GM12875 (cell line): ENCODE data around the gene GRIN1.

Source experiments
- H3K4me3 ChIP-seq: one replicate; pipeline ENCODE4 v1.5.1; 2011; ENCODE audit warnings: low read depth, low read length, control low read depth
- CTCF ChIP-seq: IDR thresholded peaks from 2 replicates; pipeline ENCODE4 v1.5.1; 2011; ENCODE audit warnings: low read depth, mild to moderate bottlenecking, control low read depth, inconsistent platforms, low read length, moderate library complexity, borderline replicate concordance; ENCODE audit not compliant: insufficient read depth

Gene GRIN1

DNA sequence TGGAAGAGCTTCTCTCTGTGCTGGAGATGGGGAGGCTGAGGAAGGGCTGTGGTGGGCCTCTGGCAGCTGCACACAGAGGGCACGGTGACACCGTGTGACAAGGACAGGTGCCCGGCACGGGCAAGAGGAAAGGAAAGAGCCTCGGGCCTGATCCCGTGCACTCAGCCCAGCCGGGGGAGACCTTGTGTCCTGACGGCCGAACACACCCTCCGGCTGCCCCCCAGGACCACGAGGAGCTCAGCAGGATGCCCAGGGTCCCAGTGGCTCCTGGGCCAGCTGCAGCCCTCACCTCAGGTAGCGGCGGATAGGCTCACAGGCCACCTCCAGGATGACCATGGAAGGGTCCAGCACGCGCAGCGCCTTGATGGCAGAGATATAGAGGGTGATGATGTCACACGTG is 43.9 kb downstream of the GRIN1 start:
- no peak overlapping the region for H3K4me3 ChIP-seq
- TF ChIP-seq CTCF = no peak

DNA sequence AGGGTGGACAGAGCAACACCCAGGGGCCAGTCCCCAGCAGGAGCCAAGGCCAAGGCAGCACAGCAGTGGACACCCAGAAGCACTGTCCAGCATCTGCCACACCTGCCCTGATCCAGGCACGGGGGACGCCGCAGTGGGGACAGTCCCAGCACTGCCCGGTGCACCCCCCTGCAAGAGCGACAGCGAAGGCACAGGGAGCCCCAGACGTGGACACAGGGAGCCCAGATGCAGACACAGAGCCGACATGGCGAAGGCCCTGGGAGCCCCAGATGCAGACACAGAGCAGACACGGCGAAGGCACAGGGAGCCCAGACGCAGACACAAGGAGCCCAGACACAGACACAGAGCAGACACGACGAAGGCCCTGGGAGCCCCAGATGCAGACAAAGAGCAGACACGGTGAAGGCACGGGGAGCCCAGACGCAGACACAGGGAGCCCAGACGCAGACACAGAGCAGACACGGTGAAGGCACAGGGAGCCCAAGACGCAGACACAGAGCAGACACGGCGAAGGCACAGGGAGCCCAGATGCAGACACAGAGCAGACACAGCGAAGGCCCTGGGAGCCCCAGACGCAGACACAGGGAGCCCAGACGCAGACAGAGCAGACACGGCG is 45.1 kb downstream of the GRIN1 start:
- H3K4me3 ChIP-seq = no peak overlapping the region
- TF ChIP-seq CTCF = no peak

DNA sequence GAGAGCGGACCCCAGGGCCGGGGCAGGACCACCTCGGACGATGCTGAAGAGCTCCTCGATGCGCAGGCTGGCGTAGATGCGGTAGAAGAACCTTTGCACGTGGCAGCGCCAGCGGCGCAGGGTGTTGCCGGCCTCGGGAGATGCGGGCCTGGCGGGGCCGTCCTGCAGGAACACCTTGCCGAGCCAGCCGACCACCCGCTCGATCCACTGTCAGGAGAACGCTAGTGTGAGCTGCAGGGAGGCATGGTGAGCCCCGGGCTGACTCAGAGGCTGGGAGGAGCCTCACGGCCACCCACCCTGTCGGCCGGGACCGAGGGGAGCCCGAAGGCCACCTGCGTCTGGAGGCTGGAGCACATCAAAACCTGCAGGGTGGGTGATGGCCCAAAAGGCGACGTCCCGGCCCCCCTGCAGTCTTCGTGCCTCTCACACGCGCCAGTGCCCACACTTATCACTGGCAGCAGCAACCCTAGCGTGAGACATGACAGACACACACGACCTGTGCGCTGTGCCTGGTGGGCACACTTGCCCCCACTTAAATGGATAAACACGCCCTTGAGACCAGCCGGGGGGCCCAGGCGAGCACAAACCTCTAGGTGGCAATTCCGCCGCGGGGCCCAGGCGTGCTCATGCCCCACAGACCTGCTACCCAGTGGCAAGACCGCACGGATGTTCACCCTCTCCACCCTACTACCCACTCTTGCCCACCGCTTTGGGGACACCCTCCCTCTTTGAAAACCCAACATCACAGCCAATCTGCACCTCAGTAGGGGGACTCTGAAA is 46.1 kb downstream of the GRIN1 start:
- no peak for TF ChIP-seq CTCF
- no peak overlapping the region for H3K4me3 ChIP-seq

- H3K4me3 ChIP-seq = no peak overlapping the region
- TF ChIP-seq CTCF = no peak
Measured at GRCh38 chr9:137185921-137186320, 47.0 kb downstream of the GRIN1 start.

DNA sequence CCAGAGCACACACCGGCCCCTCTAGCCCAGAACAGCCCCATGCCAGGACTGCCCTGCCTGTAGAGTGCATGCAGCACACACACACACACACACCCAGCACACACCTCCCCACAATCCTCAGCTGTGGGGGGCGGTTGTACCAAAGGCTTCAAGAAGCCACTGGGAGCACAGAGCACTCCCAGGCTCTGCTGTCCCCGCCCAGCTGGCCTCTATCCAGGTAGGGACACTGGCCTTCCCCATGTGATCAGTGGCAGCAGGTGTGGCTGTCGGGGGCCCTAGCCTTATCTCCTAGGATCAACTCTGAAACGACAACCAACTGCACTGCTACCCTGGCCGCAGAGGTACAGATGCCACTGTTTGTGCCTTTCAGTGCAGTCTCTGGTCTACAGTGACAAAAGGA is 47.4 kb downstream of the GRIN1 start:
- TF ChIP-seq CTCF = no peak
- no peak overlapping the region for H3K4me3 ChIP-seq

- no peak for TF ChIP-seq CTCF
- peak overlapping the region; percentile 84 for H3K4me3 ChIP-seq
Measured at GRCh38 chr9:137187386-137187785, 48.4 kb downstream of the GRIN1 start.

DNA sequence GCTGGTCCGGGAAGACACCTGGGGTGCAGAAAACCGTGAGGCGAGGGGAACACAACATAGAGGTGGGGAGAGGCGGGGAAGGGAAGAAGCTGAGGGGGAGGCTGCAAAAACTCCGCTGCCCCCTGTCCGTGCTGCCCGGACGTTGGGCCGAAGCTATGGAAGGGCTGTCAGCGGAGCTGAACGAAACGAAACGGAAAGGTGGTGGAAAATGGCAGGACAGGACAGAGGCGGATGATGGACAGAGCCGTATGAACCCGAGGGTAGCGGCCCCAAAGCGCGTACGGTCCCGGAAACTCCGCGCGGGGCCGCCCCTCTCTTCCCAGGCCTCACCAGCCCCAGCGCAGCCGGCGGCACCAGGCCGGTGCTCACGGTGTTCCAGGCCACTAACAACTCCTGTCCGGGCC is 49.1 kb downstream of the GRIN1 start:
- no peak for TF ChIP-seq CTCF
- peak overlapping the region; percentile 84 for H3K4me3 ChIP-seq
